Stimulated activated CD4-positive, alpha-beta T cell treated with anti-CD3 and anti-CD28 coated beads, Interleukin-4, amount 100 ng/mL, for 1 hour (primary cell): ENCODE data around the gene TOGARAM2.
A peak's percentile ranks its signal among the peaks of the same experiment; 100 is the strongest.

Source experiments
- DNase-seq: peaks from one replicate; pipeline ENCODE4 v3.0.0-alpha.2; 2020

TOGARAM2 gene

DNA sequence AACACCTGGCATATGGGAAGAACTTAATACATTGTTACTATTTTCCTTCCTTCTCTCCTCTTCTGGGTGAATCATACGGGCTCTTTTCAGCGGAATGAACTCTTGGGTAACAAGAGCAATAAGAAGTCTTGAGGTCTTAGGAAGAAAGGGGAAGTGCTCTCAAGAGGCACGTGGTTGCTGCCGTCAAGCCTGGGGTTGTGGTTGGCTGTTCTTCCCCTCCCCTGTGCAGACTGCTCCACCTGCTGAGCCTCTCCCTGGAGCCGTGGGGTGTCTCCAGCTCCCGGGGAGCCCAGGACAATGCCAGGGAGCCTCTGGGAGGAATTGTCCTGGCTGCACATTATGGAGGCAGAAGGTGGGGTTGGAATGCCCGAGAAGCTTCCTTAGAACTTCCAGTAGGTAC is 19.4 kb downstream of the TOGARAM2 start:
- DNase-seq: no peak

DNA sequence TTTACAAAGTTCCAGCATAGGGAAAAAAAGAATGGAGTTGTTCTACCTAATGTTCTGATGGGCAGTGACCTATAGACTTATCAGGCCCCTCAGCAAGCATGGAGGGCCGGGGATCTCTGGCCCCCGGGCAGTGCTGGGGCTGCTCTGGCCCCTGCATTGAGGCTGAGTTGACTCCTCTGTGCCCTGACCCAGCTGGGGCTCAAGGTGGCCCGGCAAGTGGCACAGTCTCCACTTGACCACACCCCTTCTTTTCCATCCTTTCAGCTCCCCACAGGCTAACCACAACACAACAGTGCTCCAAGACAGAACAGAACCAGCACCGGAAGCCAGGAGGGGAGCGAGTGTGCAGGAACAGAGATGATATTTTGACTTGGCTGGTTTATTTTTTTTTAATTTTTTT is 19.9 kb downstream of the TOGARAM2 start:
- DNase-seq: no peak

DNA sequence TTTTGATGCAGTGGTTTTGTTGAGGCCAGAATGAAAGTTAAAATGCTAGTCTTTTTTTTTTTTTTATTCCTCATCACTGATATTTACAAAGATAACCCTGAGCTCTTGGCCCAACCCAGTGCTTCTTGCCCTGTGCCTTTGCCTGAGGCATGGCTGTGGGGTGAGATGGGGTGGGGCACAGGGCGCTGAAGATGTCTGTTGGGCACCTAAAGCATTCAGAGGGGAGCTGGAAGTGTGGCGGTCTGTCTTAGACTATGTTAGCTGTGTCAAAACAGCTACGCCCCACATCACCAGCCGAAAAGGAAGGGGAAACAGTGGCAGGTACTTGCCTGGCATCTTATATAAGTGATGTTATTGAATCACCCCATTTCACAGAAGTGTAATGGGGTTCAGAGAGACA is 20.7 kb downstream of the TOGARAM2 start:
- DNase-seq: no peak

DNA sequence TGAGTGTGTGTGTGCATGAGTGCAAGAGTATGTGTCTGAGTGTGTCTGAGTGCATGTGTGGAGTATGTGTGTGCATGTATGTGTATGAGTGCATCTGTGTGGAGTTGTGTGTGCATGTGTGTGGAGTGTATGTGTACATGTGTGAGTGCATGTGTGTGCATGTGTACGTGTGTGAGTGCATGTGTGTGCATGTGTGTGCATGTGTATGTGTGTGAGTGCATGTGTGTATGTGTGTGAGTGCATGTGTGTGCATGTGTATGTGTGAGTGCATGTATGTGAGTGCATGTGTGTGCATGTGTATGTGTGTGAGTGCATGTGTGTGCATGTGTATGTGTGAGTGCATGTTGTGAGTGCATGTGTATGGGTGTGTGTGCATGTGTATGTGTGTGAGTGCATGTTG is 23.7 kb downstream of the TOGARAM2 start:
- DNase-seq: no peak

DNA sequence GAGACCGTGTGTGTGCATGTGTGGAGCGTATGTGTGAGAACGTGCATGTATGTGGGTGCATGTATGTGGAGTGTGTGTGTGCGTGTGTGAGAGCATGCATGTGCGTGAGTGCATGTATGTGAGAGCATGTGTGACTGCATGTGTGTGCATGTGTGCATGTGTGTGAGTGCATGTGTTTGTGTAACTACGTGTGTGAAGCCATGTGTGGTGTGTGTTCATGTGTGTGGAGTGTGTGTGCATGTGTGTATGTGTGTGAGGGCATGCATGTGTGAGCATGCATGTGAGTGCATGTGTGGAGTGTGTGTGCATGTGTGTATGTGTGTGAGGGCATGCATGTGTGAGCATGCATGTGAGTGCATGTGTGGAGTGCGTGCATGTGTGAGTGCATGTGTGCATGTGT is 24.2 kb downstream of the TOGARAM2 start:
- no peak for DNase-seq

DNA sequence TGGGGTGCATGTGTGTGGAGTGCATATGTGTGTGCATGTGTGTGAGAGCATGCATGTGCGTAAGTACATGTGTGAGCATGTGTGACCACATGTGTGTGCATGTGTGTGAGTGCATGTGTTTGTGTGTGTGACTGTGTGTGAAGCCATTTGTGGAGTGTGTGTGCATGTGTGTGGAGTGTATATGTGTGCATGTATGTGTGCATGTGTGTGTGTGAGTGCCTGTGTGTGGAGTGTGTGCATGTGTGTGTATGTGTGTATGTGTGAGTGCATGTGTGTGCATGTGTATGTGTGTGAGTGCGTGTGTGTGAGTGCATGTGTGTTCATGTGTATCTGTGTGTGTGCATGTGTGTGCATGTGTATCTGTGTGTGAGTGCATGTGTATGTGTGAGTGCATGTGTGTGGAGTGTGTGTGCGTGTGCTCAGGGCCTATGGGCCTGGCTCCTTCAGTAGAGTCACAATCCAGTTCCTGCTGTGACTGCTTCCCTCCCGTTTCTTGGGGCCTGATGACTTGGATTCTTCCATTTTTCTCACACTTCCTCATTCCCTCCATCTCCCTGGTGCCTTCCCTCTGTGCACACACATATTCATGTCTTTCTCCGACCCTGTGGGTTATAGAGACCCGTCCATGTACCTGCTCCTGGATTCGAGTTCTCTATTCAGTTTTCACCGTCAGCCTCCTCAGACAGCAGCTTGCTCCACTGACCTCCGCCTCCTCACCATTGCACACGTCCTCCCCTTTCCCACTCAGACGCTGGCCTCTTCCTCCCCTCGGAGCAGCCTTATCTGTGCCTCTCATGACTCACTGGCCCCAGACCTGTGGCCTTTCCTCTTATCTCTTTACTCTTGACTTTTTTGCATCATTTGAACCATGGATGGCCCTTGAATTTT is 25.2 kb downstream of the TOGARAM2 start:
- DNase-seq: no peak

DNA sequence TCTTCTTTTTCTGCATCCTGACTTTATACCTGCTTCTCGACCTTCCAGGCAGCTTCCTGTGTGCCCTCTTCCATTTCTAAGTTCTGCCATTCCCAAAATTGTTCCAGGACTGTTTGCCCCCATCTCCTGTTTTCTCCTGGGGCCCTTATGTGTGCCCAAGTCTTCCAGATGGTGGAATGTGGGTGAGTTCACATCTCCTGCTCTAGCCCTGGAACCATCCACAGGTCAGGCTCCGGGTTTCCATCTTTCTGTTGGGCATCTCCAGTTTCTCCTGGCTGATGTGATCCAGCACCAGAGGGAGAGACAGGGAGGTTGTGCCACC is 25.8 kb downstream of the TOGARAM2 start:
- DNase-seq: no peak

DNA sequence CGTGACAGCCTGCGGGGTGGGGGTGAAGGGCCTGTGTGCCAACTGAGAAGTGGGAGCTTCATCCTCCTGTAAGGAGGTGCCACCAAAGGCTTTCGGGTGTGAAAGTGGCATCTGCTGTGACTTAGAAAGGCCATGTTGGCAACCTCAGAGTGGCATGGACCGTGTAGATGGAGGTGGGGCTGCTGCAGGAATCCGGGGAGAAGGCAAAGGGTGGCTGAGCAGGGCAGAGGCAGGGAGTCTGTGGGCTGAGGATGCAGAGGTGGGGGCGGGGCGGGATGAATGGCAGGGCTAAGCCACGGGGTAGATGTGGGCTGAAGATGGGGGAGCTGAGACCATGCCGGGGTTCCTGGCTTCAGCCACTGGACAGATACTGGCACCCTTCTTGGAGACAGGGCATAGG is 28.2 kb downstream of the TOGARAM2 start:
- DNase-seq: no peak

DNA sequence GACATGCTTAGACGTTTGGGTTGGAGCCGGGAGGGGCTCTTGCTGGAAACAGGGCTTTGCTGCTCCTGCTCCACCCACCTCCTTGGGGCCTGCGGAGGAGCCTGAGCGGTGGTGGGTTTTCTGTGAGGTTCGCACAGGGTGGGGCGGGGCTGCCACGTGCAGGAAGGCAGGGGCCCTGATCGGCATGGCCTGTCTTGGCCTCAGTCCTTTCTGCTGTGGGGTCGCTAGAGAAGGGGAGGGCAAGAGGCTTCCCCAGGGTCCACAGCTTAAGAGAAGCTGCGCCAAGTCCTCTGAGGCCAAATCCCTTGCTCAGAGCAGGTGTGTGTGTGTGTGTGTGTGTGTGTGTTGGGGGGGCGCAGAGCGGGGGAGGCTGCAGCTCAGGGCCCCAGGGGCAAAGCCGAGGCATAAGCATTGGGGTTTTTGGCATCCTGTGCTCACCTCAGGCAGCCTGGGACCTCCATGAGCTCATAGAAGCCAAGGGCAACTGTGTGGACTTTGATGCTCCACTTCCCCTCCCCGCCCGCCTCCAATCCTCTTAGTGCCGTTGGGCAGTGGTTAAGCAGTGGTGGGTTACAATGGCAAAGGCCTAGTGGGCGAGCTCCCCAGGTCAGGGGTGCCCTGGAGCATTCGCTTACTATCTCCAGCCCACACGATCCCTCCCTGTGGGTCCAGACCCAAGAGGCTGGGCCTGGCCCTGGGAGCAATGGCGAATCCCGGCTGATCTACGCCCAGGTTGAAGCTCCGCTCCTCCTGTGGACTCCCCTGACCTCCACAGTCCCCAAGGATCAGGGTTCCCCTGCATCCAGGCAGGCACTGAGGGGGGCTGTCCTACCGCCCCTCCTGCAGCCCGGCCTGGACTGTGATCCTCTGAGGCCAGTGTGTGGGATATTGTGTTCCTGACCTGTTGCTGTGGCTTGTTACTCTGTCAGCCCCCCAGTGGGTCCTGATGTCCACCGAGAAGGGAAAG is 28.9 kb downstream of the TOGARAM2 start:
- no peak for DNase-seq

DNA sequence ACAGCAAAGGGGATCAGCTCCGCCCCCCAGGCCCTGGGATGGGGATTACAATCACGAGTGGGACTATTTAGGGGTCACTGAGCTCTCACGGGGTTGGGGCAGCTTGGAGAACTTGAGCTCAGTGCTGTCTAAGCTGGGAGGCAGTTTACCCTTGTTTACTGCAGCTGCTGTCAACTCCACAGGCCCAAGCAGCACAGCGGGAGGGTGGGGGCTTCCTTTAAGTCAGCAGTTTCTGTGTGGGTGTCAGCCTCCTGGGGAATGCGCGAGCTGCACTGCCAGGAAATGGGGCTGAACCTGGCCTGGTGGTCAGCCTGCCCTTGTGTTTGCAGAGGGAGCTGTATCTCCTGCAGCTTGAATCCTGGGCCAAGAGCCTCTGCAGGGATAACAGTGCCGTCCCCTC is 29.8 kb downstream of the TOGARAM2 start:
- DNase-seq: peak; percentile 30

DNA sequence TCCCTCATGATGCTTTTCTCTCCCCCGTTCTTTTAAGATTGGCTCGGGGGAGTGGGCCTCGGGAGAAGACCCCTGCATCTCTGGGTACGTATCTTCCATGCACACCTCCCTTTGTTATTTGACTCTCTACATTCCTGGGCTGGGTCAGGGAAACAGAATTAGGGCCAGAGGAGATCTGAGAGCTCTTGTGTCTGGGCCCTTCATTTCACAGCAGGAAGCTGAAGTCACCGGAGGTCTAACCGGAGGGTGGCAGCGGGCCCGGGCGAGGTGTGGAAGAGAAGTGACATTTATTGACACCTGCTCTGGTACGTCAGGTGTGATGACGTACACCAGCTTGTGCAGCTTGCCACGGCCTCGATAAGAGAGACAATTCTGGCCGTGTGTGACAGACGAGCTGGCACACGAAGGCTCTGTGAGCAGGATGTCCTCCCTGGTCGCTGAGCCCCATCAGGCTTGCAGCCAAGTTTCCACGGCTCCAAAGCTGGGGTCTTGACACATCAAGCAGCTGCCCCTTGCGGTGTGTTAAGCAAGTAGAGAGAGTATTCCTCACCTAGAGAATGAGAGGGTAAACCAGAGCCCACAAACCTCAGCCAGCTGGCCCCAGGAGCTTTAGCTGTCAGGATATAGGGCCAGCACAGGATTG is 30.4 kb downstream of the TOGARAM2 start:
- peak; percentile 45 for DNase-seq

DNA sequence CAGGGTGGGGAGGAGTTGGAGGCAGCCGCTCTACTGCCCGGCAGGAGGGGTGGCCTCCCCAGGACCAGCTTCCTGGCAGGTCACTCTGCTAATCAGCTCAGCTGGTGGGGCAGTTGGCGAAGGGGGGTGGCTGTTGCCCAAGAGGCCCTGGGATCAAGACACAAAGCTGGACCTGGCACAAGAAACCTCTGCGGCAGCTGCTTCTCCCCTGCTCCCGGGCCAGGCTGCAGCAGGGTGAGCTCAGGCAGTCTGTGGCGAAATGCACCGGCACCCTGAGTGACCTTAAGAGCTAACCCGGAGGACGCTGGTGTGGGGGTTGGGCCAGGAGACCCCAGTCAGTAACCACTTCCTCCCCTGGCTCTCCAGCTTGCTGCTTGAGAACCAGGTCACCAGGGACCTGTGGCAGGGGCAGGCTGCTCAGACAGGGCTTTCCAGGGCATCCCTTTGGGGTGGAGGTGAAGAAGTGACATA is 31.1 kb downstream of the TOGARAM2 start:
- DNase-seq: no peak

DNA sequence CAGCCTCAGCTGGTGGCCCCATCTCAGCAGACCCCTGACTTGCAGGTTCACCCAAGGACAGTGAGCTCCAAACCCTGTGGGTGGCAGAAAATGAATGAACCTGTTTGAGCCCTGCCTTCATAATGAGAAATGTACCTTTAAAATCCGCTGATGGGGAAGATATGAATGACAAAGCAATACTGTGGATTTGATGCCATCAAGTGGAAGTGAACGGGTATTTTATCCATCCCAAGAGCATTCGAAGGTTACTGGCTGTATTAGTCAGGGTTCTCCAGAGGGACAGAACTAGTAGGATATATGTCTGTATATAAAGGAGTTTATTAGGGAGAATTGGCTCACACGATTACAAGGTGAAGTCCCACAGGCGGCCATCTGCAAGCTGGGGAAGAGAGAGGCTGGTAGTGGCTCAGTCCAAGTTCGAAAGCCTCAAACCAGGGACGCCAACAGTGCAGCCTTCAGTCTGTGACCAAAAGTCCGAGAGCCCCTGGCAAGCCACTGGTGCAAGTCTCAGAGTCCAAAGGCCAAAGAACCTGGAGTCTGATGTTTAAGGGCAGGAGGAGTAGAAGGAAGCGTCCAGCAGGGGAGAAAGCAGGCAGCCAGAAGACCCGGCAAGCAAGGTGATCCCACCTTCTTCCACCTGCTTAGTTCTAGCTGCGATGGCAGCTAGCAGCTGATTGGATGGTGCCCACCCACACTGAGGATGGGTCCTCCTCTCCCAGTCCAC is 32.1 kb downstream of the TOGARAM2 start:
- no peak for DNase-seq

DNA sequence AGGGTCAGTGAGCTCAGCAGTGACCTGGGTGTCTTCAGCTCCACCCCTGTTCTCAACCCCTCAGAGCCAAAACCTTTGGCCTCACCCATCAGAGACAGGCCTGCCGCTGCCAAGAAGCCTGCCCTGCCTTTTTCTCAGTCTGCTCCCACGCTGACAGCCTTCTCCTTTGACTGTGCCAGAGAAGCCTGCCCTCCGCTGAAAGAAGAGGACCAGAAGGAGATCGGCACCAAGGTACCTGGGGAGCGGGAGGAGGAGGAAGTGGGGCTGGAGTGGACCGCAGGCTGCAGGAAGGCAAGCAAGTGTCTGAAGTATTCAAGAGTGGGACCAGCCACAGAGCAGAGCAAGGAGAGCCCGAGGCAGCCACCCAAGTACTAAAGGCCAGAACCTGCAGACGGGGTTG is 33.2 kb downstream of the TOGARAM2 start:
- DNase-seq: peak; percentile 31

DNA sequence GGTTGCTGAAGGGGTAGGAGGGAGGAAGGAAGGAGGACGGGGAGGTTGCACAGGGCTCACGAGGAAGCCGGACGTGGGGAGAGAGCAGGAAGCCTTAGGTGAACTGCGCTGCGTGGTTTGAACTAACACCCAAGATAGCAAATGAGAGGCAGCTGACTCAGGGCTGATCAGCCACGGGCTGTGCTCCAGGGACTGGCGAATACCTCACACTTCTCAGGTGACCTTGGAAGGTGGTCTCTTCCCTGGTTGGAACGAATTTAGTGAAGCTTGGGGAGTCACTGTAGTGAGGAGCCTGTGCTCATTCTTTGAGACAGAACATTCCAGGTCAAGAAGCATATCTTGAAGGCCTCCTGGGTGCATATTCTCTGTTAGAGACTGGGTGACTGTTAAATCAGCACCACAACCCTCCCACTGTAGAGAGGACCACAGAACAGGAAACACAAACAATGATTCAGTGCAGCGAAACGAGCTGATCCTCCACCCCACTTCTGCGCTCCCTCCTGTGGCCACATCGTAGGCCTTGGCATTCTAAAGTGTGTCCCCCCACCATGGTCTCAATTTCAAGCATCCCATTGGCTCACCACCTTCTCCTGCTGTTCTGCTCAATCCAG is 33.8 kb downstream of the TOGARAM2 start:
- peak; percentile 64 for DNase-seq

DNA sequence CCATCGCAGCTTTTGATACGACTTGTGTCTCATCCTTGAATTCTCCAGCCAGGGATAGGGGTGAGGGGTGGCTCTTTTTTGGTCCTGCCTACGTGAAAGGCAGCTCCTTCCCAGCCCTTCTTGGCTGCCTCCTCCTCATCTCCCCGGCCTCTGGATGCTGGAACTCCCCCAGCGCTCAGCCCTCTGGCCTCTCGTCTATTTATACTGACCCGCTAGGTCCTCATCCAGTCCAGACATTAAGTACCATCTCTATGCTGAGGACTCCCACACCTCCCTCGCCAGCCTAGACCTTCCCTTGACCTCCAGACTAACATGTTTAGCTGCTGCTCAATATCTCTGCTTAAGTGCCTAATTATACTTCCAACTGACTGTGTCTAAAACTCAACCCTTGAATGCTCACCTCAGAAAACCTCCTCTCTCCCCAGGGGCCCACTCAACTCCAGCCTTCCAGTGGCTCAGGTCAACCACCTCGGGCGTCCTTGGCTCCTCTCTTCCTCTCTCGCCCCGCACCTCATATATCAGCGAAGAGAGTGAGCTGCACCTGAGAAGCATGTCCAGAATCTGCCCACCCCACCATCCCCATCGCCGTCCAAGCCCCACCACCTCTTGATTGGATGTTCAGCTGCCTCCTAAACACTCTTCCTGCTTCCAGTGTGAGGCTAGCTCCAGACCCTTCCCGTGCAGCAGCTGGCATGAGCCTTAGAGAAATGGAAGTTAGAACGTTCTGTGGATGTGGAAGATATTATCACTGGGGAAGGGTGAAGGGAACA is 34.8 kb downstream of the TOGARAM2 start:
- no peak for DNase-seq

DNA sequence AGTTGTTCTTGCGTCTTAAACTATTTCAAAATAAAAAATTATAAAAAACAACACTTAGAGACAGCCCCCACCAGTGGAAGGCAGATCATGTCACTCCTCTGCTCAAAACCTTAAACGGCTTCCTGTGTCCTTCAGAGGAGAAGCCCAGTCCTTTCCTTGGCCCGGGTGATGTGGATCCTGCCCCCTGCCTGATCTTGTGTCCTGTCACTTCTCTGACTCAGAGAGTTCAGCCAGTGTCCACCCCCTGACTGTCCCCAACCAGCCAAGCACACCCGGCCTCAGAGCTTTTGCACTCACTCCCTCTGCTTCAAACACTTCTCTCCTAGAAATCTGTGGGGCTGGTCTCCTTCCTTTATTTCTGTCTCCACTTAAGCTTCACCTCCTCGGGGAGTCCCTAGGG is 35.4 kb downstream of the TOGARAM2 start:
- no peak for DNase-seq

DNA sequence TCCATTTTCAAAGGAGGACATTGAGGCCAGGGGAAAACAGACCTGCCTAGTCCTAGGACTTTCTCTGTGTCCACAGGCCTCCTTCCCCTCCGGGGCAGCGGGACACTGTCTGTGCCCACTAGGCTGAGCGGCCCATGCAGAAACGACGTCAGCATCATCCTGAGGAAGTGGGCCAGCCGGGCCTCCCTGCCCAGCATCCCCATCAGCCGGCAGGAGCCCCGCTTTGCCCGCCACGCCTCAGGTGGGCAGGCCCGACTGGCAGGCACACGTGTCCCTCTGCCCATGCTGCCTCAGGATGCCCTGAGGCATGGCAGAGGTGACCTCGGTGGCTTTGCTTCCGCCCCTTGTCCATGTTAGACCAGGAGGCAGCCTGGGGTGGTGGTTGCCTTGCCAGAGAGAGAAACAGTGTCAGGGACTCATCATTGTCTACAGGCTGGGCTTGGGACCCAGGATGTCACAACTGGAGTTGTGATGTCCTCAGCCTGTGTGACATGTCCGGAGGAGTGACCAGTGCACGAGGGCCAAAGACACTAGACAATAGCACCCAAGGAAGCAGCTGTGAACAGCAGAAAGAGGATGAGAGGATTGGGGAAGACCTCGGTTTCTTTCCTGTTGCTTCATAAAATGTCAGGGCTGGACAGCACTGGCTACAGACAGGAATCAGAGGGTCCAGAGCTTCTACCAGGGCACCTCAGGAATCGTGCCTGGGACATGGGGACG is 36.8 kb downstream of the TOGARAM2 start:
- DNase-seq: no peak

DNA sequence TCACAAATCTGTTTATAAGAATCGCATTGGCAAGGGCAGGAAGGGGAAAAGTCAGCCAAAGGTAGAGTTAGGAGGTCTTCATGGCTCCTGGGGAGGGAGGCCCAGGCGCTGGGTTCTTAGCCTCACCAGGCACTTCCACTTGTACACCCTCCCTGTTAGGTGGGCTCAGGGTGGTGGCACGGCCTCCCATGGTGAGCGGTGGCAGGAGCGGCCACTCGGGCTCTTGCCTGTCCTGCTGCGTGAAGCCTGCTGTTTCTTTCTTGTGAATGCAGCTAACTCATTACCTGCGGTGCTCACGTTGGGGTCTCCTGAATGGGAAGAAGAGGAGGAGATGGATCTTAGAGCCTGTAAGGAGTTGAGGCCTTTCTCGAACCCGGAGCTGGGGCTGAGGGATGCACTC is 40.8 kb downstream of the TOGARAM2 start:
- no peak for DNase-seq

DNA sequence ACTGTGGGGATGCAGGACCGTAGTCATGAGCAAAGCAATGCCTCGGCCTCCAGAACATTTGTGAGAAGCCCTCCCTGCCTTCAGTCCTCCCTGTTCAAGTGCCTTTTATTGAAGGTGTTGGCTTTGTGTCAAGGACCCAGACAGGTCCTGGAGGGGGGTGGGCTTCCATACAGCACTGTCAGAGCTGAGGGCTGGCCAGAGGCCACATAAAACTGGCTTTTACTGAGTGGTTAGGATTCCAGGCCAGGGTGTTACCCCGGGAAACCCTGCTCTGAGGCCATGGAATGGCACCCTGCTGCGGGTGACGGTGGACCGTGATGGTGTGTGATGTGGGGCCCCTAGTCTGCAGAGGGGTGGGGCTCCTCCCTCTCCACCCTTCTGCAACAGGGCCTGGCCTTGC is 41.6 kb downstream of the TOGARAM2 start:
- DNase-seq: no peak

DNA sequence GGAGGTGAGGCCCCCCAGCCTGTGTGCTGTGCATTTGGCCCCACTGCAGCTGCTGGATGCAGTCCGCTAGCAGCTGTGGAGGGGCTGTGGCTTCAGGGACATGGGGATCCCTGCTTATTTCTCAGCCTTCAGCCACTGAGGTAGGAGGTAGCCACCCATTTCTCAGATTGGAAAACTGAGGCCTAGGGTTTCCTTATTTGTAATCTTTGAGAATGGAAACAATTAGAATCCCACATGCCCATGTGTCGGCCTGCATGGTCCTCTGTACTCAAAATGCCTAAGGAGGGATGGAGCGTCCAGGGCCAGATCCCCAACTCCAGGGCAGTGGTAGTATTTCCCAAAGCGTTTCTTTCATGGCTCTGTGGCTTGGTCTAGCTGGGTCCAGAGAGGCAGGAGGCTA is 42.1 kb downstream of the TOGARAM2 start:
- no peak for DNase-seq
